Measurements from ENCODE around the gene SIGLECL1.

SIGLECL1 gene

DNA sequence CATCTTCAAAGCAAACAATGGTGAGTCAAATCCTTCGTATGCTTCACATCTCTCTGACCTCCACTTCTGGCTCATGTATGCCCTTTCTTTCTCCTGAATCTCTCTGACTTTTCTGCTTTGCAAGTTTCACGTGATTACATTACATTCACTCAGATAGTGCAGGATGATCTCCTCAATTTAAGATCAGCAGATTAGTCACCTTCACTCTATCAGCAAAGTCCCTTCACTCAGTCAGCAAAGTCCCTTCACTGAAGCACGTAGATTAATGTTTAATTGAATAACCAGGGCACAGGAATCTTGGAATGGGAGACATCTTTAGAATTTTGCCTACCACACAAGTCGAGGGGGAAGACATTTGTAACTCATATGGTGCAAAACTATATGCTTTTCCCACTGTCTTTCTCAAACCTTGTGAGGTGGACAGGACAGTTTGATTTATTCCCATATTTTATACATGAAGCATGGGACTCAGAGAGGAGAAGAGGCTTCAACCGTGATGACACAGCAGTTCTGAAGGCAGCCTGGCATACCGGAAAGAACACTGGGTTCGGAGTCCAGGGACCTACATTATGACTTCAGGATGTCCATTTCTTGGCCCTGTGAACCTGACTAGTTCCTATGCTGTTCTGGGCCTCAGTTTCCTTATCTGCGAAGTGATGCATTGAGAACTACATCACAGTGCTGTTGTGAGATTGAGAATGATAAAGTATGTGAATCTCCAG lies 23.3 kb downstream of the SIGLECL1 start:
- no peaks in the 10 kb centered on the region for H3K36me3 ChIP-seq (ENCODE audit: insufficient read depth, low read length)
- no peaks in the 10 kb centered on the region for H4K20me1 ChIP-seq (ENCODE audit: insufficient read depth, low read length)
- H3K4me2 ChIP-seq (ENCODE audit: insufficient read depth, low read length): no peak overlapping the region
- H3K27ac ChIP-seq (ENCODE audit: low read length): no peak overlapping the region
- no peak for TF ChIP-seq EZH2 (IDR thresholded peaks at IDR 0.05; ENCODE audit: borderline replicate concordance, low read depth, low read length, severe bottlenecking)
- TF ChIP-seq, protein P1, sequence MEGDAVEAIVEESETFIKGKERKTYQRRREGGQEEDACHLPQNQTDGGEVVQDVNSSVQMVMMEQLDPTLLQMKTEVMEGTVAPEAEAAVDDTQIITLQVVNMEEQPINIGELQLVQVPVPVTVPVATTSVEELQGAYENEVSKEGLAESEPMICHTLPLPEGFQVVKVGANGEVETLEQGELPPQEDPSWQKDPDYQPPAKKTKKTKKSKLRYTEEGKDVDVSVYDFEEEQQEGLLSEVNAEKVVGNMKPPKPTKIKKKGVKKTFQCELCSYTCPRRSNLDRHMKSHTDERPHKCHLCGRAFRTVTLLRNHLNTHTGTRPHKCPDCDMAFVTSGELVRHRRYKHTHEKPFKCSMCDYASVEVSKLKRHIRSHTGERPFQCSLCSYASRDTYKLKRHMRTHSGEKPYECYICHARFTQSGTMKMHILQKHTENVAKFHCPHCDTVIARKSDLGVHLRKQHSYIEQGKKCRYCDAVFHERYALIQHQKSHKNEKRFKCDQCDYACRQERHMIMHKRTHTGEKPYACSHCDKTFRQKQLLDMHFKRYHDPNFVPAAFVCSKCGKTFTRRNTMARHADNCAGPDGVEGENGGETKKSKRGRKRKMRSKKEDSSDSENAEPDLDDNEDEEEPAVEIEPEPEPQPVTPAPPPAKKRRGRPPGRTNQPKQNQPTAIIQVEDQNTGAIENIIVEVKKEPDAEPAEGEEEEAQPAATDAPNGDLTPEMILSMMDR (IDR thresholded peaks at IDR 0.05; ENCODE audit: borderline replicate concordance, extremely low read depth, low read length, poor library complexity, severe bottlenecking): no peak
- H2AFZ ChIP-seq (ENCODE audit: low read depth, low read length): no peak overlapping the region
- no peak for ATAC-seq (ENCODE audit: insufficient read depth, low read depth)
- no peak for DNase-seq
- no peaks in the 10 kb centered on the region for H3K79me2 ChIP-seq (ENCODE audit: insufficient read depth, low read length)
- no peaks in the 10 kb centered on the region for H3K4me1 ChIP-seq (ENCODE audit: insufficient read depth, low read length)
- no peak overlapping the region for H3K9ac ChIP-seq (ENCODE audit: low read depth, low read length)
- H3K4me3 ChIP-seq (ENCODE audit: low read depth in 1 of 2, low read length in 2 of 2): no peak overlapping the region
- peaks cover 3% of the 10 kb centered on the region for H3K27me3 ChIP-seq (ENCODE audit: insufficient read depth, low read length, poor library complexity)
- no peaks in the 10 kb centered on the region for H3K9me3 ChIP-seq (ENCODE audit: insufficient read depth, low read length, severe bottlenecking)

DNA sequence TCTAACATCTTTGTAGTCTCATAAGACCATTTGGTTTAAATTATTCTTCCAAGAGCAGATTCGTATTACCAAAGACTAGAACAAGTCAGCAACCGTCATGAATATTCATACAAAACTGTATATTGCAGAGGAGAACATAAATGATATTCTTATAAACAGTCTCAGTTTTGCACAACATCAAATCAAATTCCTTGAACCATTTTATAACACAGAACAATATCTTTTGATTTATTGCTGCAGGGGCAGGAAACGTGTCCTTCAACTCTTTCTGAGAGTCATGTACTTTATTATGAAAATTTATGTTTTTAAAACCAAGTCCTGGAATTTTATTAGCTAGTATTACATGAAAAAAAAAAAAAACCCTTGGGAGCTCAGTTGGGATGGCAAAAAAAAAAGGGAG lies 26.2 kb downstream of the SIGLECL1 start:
- ATAC-seq (ENCODE audit: insufficient read depth, low read depth) (no peak), DNase-seq (no peak)
- Histone ChIP-seq H3K9ac (ENCODE audit: low read depth, low read length) (no peak overlapping the region), H3K79me2 (ENCODE audit: insufficient read depth, low read length) (no peaks in the 10 kb centered on the region), H3K27me3 (ENCODE audit: insufficient read depth, low read length, poor library complexity) (peaks cover 3% of the 10 kb centered on the region), H3K36me3 (ENCODE audit: insufficient read depth, low read length) (no peaks in the 10 kb centered on the region), H3K4me2 (ENCODE audit: insufficient read depth, low read length) (no peak overlapping the region), H3K4me1 (ENCODE audit: insufficient read depth, low read length) (no peaks in the 10 kb centered on the region), H3K9me3 (ENCODE audit: insufficient read depth, low read length, severe bottlenecking) (no peaks in the 10 kb centered on the region), H2AFZ (ENCODE audit: low read depth, low read length) (no peak overlapping the region), H4K20me1 (ENCODE audit: insufficient read depth, low read length) (no peaks in the 10 kb centered on the region), H3K4me3 (ENCODE audit: low read depth in 1 of 2, low read length in 2 of 2) (no peak overlapping the region), H3K27ac (ENCODE audit: low read length) (no peak overlapping the region)
- no peak for TF ChIP-seq EZH2 (IDR thresholded peaks at IDR 0.05; ENCODE audit: borderline replicate concordance, low read depth, low read length, severe bottlenecking)
- TF ChIP-seq, protein P1 (IDR thresholded peaks at IDR 0.05; ENCODE audit: borderline replicate concordance, extremely low read depth, low read length, poor library complexity, severe bottlenecking): no peak

DNA sequence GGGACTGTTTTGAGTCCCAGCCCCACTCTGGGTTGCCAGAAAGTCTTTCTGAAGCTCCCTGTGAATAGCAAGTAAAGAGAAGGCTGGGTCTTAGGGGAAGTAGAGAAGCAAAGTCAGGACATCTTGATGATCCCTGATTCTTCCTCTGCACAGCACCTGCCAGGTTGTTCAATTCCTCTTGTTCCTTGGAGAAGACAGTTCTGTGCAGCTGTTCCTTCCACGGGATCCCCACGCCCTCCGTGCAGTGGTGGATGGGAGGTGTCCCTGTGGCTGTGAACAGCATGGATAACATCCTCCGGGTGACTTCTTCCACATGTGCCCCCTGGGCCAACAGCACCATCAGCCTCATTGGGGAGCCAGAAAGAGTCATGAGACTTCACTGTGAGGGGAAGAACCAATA lies 31.5 kb downstream of the SIGLECL1 start:
- Histone ChIP-seq H3K27me3 (ENCODE audit: insufficient read depth, low read length, poor library complexity) (peaks cover 12% of the 10 kb centered on the region), H3K36me3 (ENCODE audit: insufficient read depth, low read length) (no peaks in the 10 kb centered on the region), H3K9me3 (ENCODE audit: insufficient read depth, low read length, severe bottlenecking) (no peaks in the 10 kb centered on the region), H3K27ac (ENCODE audit: low read length) (no peak overlapping the region), H3K4me2 (ENCODE audit: insufficient read depth, low read length) (no peak overlapping the region), H3K4me3 (ENCODE audit: low read depth in 1 of 2, low read length in 2 of 2) (no peak overlapping the region), H3K4me1 (ENCODE audit: insufficient read depth, low read length) (no peaks in the 10 kb centered on the region), H3K79me2 (ENCODE audit: insufficient read depth, low read length) (no peaks in the 10 kb centered on the region), H2AFZ (ENCODE audit: low read depth, low read length) (no peak overlapping the region), H4K20me1 (ENCODE audit: insufficient read depth, low read length) (no peaks in the 10 kb centered on the region), H3K9ac (ENCODE audit: low read depth, low read length) (no peak overlapping the region)
- no peak for ATAC-seq (ENCODE audit: insufficient read depth, low read depth)
- no peak for TF ChIP-seq EZH2 (IDR thresholded peaks at IDR 0.05; ENCODE audit: borderline replicate concordance, low read depth, low read length, severe bottlenecking)
- TF ChIP-seq, protein P1 (IDR thresholded peaks at IDR 0.05; ENCODE audit: borderline replicate concordance, extremely low read depth, low read length, poor library complexity, severe bottlenecking): no peak
- no peak for DNase-seq
